IPS-18c (cell line): ENCODE results near the gene PTPRE.

Experiments
- H3K4me3 ChIP-seq: 2 replicates; pipeline ENCODE4 v1.7.0; 2013; ENCODE audit warnings: low read depth, mild to moderate bottlenecking, low read length, moderate library complexity; ENCODE audit not compliant: insufficient read depth
- H3K9me3 ChIP-seq: one replicate; pipeline ENCODE4 v1.6.1; 2013; ENCODE audit warnings: mild to moderate bottlenecking, low read length, moderate library complexity; ENCODE audit not compliant: control insufficient read depth, insufficient read depth

PTPRE gene

DNA sequence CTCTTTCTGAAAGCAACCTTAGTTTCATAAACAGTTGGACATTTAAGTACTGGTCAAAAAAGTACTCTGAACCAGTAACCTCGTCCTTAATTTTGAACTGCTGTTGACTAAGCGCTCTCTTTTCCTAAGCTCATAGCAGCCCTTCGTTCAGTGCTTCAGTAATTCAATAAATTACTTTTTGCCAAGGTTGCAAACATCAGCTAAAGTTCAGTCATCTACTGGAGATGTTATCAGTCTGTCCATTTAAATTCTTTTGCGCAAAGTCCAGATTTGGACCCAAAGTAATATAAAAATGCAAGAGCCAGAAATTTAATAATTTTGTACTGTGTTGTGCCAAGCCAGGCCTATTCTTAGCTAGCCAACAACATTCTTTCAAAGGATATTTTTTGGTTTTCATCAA, 8.4 kb downstream of the PTPRE start:
- no peaks in the 10 kb centered on the region for H3K9me3 ChIP-seq
- H3K4me3 ChIP-seq: no peak overlapping the region

DNA sequence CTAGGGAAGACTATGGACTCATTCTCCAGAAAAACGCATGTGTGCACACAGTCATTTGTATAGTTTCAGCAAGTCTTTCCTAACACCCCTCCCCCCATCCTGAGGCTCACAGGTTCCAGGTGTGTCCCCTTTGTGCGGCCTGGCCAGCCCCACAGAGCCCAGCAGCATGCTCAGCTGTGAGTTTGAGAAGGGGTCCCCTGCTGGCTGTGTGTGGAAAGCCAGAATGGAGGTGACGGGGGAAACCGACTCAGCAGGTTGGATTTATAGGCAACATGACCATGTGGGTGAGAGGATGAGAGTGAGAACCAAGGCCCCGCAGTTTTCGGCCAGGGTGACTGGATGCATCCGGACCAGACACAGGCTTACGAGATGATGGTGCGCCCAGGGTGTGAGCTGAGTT, 9.9 kb downstream of the PTPRE start:
- Histone ChIP-seq H3K4me3 (no peak overlapping the region), H3K9me3 (no peaks in the 10 kb centered on the region)

DNA sequence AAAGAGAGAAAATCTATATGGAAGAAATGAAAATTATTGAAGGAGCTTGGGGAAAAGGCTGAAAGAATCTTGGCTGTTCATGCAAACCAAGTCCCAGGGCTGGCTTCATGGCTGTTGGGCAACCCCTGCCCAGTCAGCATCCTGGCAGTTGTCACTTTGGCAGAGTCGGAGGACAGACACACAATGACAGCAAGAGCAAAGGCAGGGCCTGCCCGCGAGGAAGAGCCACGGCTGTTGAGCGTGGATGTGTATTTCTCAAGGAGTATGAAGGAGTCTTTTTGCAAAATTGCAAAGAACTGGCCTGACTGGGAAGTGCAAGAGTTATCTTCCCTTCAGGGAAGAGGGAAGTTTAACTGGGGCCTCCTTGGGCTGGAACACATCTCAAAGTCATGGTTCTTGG, 11.7 kb downstream of the PTPRE start:
- Histone ChIP-seq H3K9me3 (no peaks in the 10 kb centered on the region), H3K4me3 (no peak overlapping the region)

DNA sequence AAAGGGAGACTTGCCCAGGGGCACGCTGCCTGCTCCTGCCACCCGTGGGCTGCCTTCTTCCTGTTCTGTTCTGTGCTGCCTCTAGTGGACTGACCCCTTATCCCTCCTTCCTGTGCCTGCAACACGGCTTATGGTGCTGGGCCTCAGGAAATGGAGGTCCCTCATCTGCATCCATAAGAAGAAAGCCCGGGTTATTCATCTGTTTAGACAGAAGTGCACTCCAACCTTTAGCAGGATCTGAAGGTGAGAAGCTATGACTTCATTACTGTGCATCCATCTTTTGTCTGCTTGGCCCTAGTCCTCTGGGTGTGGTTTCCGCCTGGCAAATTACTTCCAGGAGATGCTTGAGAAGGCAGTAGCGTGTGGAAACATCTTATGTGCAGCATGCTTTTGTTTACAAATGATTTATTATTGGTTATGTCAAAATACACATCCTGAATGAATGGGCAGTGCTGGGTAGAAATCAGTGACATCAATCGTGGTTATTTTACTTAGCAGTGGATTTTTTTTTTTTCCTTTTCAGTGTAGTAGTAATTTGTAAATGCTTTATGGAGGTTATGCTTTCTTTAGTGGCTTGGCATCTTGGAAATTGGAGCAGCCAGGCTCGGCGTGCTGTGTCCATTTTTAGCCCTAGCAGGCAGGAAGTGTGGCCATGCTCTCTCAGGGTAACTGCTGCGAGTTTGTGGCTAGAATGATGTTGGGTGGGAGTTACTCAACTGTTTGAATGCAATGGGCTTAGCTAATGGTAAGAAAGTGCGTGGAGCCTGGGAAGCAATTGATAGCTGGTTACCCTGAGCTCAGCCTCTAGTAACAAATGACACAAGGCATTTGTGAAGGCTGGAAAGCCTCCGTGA, 12.7 kb downstream of the PTPRE start:
- Histone ChIP-seq H3K9me3 (no peaks in the 10 kb centered on the region), H3K4me3 (no peak overlapping the region)

DNA sequence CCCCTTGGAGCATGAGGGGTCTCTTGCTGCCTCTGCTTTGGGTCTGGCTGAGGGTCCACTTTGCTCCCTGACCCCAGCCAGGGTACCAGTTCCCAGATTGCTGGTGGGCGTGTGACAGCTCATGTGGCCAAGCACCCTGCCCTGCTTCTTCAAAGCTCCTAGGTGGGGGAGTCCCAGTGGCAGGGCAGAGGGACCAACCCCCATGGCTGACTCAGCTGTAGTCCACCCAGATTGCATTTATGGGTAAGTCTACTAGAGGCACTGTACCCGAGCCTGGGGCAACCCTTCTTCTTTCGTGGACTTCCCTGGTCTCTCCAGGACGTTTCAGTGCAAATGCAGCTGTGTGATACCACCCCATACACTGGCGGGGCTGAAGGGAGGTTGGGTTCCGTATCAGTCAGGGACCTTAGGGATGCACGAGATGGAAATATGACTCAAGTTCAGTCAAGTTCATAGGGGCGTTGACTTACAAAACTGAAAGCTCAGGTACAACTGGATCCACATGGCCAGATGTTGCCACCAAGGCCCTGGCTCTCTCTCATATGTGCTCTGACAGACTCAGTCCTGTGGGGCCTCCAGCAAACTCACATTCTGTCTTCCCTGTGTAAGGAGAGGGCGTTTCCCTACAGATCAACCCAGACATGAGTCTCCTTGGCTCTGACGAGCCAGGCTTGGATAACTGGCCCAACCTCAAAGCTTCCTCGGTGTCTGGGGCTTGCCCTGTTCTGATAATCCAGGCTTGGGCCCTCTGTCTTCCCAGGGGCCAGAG, 13.6 kb downstream of the PTPRE start:
- H3K4me3 ChIP-seq: no peak overlapping the region

DNA sequence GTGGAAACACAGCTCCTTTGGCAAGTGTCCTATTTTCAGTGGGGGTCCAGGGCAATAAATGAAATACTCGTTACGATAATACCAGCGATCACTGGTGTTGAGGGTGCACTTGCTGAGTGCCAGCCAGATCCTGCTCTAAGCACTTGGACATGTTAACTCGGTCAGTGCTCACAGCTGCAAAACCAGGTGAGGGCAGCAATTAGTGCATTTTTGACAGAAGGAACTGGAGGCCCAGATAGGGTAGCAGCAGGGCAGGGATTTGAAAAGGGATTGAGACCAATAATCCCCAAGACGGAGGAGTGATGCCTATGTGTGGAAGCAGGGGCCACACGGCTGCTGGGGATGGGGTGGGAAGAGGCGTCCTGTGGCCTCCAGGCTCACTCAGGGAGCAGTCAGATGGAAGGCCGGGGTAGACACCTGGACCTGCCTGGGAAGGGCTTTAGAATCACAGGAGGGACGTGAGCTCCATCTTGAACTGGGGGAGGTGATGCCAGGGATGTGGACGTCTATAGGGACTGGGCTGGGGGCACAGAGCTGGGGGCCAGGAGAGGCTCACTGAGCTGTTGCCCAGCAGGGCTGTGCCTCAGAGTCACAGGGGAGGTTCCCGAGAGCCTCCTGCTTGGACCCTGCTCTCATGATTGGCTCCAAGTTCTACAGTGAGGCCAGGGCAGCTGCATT, 14.3 kb downstream of the PTPRE start:
- H3K4me3 ChIP-seq: no peak overlapping the region

More for the DNA sequence above, 13.6 kb downstream of the PTPRE start:
- no peaks in the 10 kb centered on the region for H3K9me3 ChIP-seq

DNA sequence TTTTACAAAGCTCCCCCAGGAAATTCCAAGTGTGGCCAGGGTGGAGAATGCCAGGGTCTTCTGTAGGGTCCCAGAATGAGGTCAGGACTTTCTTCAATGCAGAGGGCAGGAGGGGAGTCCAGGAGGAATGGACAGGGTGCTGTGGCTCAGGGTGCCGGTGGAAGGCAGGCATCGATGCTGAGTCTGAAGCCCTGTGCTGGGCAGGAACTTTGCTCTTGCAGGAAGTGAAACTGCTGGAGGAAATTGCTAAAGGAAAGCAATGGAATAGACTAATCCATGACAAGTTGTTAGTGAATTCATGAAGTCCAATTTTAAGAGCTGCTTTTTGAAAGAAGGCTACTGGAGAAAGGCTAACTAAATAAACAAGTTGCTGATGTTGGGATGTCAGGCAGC, 14.8 kb downstream of the PTPRE start:
- Histone ChIP-seq H3K9me3 (no peaks in the 10 kb centered on the region), H3K4me3 (no peak overlapping the region)

More for the DNA sequence above, 14.3 kb downstream of the PTPRE start:
- H3K9me3 ChIP-seq: no peaks in the 10 kb centered on the region

DNA sequence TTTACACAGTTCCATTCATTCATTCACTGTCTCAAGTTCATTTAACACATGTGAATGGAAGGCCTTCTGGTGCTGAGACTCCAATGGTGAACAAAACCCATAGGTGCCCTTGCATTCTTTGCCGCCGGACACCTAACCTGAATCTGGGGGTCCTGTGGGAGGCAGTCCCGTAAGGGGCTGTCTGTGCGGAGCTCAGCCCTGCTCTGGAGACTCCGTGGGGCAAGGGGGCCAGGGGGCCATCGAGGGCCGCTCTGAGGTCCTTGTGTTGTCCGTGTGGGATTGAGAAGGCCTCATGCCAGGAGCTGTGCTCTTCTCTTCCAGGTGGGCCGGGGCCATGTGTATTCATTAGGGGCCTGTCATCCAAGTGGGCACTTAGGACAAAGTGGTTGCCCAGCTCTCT, 15.3 kb downstream of the PTPRE start:
- H3K4me3 ChIP-seq: no peak overlapping the region
- peaks cover 2% of the 10 kb centered on the region for H3K9me3 ChIP-seq

DNA sequence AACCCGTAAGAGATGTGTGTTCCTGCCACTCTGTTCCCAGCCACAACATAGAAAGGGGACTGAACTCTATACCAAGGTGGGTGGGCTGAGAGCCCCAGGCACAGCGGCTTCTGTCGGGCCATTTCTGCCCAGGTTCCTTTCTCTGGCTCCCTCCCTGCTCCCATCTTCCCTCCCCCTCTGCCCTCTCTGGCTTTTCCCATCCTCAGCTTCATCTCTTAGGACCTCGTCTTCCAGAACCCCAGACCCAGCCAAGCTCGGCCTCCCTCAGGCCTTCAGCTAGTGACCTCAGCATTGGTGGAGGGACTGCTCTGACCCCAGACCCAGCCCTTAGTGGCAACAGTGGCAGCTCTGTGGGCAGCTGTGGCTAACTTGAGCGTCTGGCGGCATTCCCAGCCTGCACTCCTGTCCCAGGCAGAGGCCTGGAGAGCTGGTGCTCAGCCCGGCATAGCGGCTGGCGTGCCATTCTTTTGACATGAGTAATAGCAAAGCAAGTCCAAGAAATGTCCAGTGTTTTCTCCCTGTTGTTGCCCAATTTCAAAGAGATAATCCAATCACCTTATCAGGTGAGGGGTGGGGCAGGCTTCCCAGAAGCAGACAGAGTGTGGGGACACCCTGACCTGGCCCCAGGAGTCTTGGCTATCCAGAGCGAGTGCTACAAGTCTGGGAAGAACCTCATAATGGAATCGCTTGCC, 15.9 kb downstream of the PTPRE start:
- Histone ChIP-seq H3K9me3 (peaks cover 2% of the 10 kb centered on the region), H3K4me3 (no peak overlapping the region)

DNA sequence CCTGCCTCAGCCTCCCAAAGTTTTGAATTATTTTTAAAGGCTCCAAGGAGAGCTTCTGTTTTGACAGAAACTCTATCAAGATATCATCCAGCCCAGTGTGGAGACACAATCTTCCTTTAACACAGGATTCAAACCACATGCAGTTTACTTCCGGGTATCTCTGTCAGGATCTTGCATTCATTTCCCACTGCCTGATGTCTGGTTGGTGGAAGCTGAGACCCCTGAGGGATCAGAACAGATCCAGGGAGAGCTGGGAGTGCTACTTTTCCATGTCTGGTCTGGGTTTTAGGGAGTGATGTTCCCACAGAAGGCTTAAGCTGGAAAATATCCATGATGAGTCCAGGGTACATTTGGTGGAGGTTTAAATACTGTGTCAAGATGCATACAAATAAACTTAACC, 16.7 kb downstream of the PTPRE start:
- no peak overlapping the region for H3K4me3 ChIP-seq

DNA sequence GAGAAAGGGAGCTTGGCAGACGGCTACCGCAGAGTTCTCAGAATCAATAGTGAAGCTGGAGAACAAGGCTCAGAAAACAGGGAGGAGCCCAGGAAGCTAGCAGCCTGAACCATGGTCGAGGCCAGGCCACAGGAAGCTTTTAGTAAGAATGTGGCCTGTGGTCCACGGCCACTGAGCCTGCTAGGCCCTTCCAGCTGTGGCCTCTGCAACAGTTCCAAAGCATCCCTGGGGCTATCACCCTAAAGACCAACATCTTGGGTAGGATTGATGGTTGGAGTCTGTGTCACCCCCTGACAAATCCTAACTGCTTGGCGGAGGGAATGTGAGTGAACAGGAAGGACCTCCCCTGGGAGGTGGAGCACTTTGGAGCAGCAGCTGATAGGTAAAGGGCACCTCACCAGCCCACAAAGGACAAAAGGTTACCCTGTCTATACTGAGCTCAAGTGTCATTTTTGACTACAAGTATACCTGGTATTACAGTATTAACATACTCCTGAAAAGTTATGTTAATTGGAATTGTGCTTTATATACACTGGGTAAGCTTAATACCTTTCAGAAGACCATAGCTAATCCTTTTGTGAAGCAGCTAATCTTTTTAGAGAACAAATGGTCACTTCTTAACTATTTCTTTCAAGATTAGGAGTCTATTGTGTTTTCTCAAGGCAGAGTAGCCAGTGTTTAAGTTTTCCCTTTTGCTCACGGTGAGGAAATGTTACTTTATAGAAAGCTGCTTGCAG, 18.7 kb downstream of the PTPRE start:
- Histone ChIP-seq H3K9me3 (peaks cover 2% of the 10 kb centered on the region), H3K4me3 (no peak overlapping the region)

More for the DNA sequence above, 16.7 kb downstream of the PTPRE start:
- peaks cover 2% of the 10 kb centered on the region for H3K9me3 ChIP-seq

DNA sequence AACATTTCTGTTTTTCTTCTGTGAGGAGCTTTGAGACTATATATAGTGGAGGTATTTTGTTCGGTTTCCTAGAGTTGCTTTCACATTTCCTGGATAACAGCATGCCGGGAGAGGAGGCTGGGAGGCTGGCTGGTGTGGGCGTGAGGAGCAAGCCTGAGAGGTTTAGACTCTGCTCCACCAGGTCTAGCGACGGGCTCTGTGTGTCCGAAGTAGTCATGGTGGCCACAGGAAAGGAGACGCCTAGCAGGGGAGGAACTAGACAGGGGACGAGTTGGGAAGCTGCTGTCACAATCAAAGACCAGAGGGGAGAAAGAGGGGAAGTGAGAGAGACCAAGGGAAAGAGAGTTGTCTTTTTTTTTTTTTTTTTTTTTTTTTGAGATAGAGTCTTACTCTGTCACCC, 19.6 kb downstream of the PTPRE start:
- H3K4me3 ChIP-seq: no peak overlapping the region
- H3K9me3 ChIP-seq: peaks cover 2% of the 10 kb centered on the region

DNA sequence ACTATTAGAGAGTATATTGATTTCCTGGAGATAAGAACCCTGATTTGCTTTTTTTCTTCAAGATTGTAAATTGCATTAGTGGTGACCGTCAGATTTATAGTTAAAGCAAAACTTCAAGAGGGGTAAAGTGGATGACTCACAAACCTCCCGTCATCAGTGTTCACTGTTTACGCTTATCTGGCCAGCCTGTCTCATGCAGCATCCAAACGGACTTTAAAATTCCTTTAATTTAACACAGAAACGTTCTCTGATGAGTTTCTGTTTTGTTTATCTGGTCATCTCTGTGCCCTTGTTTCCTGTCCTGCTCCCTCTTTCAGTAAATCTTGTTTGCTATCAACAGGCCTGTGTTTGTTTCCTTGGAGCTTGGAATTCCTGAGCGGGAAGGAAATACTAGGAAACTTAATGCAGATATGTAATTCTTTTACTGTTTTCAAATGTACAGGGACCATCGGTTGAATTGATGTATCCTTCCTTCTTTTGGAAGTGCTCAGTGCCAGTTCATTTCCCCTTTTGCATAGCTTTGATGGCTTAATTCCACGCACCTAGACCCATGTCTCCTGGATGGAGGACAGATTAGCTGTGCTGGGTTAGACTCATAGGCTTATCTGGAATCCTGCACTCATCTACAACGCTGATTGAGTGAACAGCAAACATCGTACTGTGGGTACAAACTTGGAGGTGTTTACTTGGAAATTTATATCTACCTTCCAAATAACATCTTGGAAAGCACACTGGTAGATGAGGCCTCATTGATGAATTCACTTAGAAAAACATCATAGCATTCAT, 21.3 kb downstream of the PTPRE start:
- Histone ChIP-seq H3K4me3 (no peak overlapping the region), H3K9me3 (peaks cover 2% of the 10 kb centered on the region)

DNA sequence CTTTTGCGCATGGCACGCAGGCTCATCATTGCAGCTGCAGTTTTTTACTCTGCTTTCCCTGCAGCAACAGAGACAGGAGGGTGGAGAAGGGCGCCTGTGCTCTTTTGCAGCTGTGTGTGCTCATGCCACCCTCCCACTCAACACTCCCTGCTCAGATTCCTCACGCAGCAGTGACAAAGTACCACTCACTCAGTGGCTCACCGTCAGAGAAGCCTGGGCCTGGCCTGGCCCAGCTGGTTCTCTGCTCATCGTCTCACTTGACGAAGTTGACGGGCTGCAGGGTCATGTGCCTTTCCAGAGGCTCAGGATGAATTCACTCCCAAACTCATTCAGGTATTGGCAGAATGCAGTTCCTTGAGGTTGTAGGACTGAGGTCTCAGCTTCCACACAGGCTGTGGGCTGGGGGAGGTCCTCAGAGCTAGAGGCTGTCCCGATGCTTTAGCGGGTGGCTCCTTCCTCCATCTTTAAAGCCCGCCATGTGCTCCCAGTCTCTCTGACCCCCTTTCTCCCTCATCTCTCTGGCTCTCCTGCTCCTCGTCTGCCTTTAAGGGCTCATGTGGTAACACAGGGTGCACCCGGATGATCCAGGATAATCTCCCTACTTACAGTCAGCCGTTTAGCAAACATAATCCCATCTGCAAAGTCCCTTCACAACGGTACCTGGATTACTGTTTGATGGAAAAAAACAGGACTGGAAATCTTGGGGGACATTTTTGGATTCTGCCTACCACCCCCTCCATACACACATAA, 25.8 kb downstream of the PTPRE start:
- Histone ChIP-seq H3K4me3 (no peak overlapping the region), H3K9me3 (no peaks in the 10 kb centered on the region)

DNA sequence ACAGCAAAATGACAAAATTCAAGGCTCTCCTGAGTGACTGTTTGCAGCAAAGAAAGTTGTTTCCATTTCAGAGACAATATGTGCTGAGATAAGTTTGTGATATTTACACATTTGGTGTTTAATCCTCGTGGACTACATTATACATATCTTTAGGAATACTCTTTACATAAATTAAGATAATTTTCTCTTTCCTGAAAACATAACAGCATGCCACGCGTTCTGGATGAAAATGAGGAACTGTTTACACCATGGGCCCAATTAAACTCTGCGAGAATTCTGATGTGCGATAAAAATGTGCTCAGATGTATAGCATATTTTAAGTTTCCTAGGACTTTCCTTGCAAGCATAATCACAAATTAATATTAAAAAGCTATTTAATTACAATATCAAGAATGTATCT, 26.4 kb downstream of the PTPRE start:
- H3K9me3 ChIP-seq: no peaks in the 10 kb centered on the region

More for the DNA sequence above, 26.4 kb downstream of the PTPRE start:
- no peak overlapping the region for H3K4me3 ChIP-seq
